ENCODE measurements around the gene C14orf132.

Gene C14orf132

GRCh38 chr14:96062506-96062905 is 23.3 kb downstream of the C14orf132 start:
- TF ChIP-seq CTCF (IDR thresholded peaks at IDR 0.05; ENCODE audit: extremely low read depth, missing control alignments) = no peak
- DNase-seq (ENCODE audit: low spot score) = no peak

- no peak for TF ChIP-seq CTCF (IDR thresholded peaks at IDR 0.05; ENCODE audit: extremely low read depth, missing control alignments)
- DNase-seq (ENCODE audit: low spot score) = no peak
These were observed 25.7 kb downstream of the C14orf132 start for GRCh38 chr14:96064866-96065265.

GRCh38 chr14:96065661-96066459 is 26.7 kb downstream of the C14orf132 start:
- TF ChIP-seq CTCF (IDR thresholded peaks at IDR 0.05; ENCODE audit: extremely low read depth, missing control alignments) = no peak
- no peak for DNase-seq (ENCODE audit: low spot score)

GRCh38 chr14:96066976-96067375 is 27.8 kb downstream of the C14orf132 start:
- TF ChIP-seq CTCF (IDR thresholded peaks at IDR 0.05; ENCODE audit: extremely low read depth, missing control alignments) = no peak
- no peak for DNase-seq (ENCODE audit: low spot score)

GRCh38 chr14:96067985-96068930 is 29.1 kb downstream of the C14orf132 start:
- no peak for TF ChIP-seq CTCF (IDR thresholded peaks at IDR 0.05; ENCODE audit: extremely low read depth, missing control alignments)
- no peak for DNase-seq (ENCODE audit: low spot score)

GRCh38 chr14:96069421-96069820 is 30.3 kb downstream of the C14orf132 start:
- no peak for TF ChIP-seq CTCF (IDR thresholded peaks at IDR 0.05; ENCODE audit: extremely low read depth, missing control alignments)
- no peak for DNase-seq (ENCODE audit: low spot score)

GRCh38 chr14:96071561-96071960 is 32.4 kb downstream of the C14orf132 start:
- no peak for DNase-seq (ENCODE audit: low spot score)
- no peak for TF ChIP-seq CTCF (IDR thresholded peaks at IDR 0.05; ENCODE audit: extremely low read depth, missing control alignments)
